Kasumi-1 (cell line): ENCODE data around the gene ASB13.

Experiments used
- DNase-seq, 2 experiments: peaks; one replicate each; lab custom pipeline; 2025; lab: John Stamatoyannopoulos, UW

Gene ASB13

GRCh38 chr10:5669604-5670003 is 3.2 kb upstream of the ASB13 start:
- DNase-seq = no peak

GRCh38 chr10:5668429-5668828 is 2.0 kb upstream of the ASB13 start:
- no peak for DNase-seq

- DNase-seq = peak in 1 of 2 experiments; percentile 34
Observed at GRCh38 chr10:5666841-5667630, 641 bp upstream of the ASB13 start.

- peak; percentile 34 to 58 for DNase-seq
Observed at GRCh38 chr10:5665373-5666007, 905 bp downstream of the ASB13 start.

- no peak for DNase-seq
Observed at GRCh38 chr10:5663692-5664427, 2.5 kb downstream of the ASB13 start.

- no peak for DNase-seq
Observed at GRCh38 chr10:5662708-5663579, 3.5 kb downstream of the ASB13 start.

GRCh38 chr10:5661043-5661442 is 5.4 kb downstream of the ASB13 start:
- no peak for DNase-seq

GRCh38 chr10:5659702-5660528 is 6.5 kb downstream of the ASB13 start:
- peak; percentile 60 to 74 for DNase-seq

- DNase-seq = no peak
Observed at GRCh38 chr10:5658871-5659618, 7.3 kb downstream of the ASB13 start.

GRCh38 chr10:5656737-5657579 is 9.4 kb downstream of the ASB13 start:
- DNase-seq = no peak

- no peak for DNase-seq
Observed at GRCh38 chr10:5655121-5655520, 11.3 kb downstream of the ASB13 start.

GRCh38 chr10:5654218-5654755 is 12.1 kb downstream of the ASB13 start:
- DNase-seq = no peak

- no peak for DNase-seq
Observed at GRCh38 chr10:5652746-5653145, 13.6 kb downstream of the ASB13 start.

GRCh38 chr10:5651388-5651764 is 15.0 kb downstream of the ASB13 start:
- no peak for DNase-seq

GRCh38 chr10:5650664-5651387 is 15.6 kb downstream of the ASB13 start:
- DNase-seq = no peak

GRCh38 chr10:5649746-5650145 is 16.6 kb downstream of the ASB13 start:
- no peak for DNase-seq

- peak in 1 of 2 experiments; percentile 18 for DNase-seq
Observed at GRCh38 chr10:5648494-5649457, 17.6 kb downstream of the ASB13 start.
